HUES48 (cell line): ENCODE measurements around the gene CLCA1.
A peak's percentile ranks its signal among the peaks of the same experiment; 100 is the strongest.
"Not testable (repeated sequence)": the region's sequence is repeated elsewhere in the genome, so short reads cannot be mapped to it uniquely, and the experiment has no call there.

Experiments used
- H3K27ac ChIP-seq: one replicate; pipeline ENCODE4 v1.7.0; 2013; ENCODE audit warnings: low read depth, low read length, inconsistent platforms
- H3K27me3 ChIP-seq: 2 replicates; pipeline ENCODE4 v1.6.1; 2013; ENCODE audit warnings: mild to moderate bottlenecking, low read length; ENCODE audit not compliant: control insufficient read depth, insufficient read depth
- H3K36me3 ChIP-seq: 2 replicates; pipeline ENCODE4 v1.6.1; 2013; ENCODE audit warnings: low read length; ENCODE audit not compliant: control insufficient read depth, insufficient read depth
- H3K4me1 ChIP-seq: 2 replicates; pipeline ENCODE4 v1.6.1; 2013; ENCODE audit warnings: mild to moderate bottlenecking, low read length; ENCODE audit not compliant: control insufficient read depth, insufficient read depth
- H3K4me3 ChIP-seq: 2 replicates; pipeline ENCODE4 v1.5.1; 2013; ENCODE audit warnings: mild to moderate bottlenecking, low read depth, low read length
- H3K9ac ChIP-seq: 2 replicates; pipeline ENCODE4 v1.6.1; 2013; ENCODE audit warnings: mild to moderate bottlenecking, low read depth, low read length, moderate library complexity
- H3K9me3 ChIP-seq: 2 replicates; pipeline ENCODE4 v1.6.1; 2013; ENCODE audit warnings: low read length; ENCODE audit not compliant: control insufficient read depth, insufficient read depth

The CLCA1 gene

DNA sequence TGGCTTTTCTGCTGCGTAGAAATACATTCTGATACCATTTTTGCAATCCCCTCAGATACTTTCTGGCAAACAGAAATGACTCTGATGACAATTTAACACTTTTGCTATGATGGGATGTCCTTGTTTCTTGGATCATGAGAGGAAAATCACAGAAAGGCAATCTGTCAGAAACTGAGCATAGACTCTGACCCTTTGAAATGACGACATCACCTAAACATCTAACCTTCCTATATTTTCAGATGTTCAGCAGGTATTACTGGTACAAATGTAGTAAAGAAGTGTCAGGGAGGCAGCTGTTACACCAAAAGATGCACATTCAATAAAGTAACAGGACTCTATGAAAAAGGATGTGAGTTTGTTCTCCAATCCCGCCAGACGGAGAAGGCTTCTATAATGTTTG, 13.2 kb downstream of the CLCA1 start:
- H3K9ac ChIP-seq, result no peak overlapping the region
- H3K9me3 ChIP-seq, result no peaks in the 10 kb centered on the region
- H3K4me1 ChIP-seq, result peaks cover 15% of the 10 kb centered on the region
- H3K4me3 ChIP-seq, result no peak overlapping the region
- H3K27ac ChIP-seq, result no peak overlapping the region
- H3K27me3 ChIP-seq, result no peaks in the 10 kb centered on the region
- no peaks in the 10 kb centered on the region for H3K36me3 ChIP-seq

DNA sequence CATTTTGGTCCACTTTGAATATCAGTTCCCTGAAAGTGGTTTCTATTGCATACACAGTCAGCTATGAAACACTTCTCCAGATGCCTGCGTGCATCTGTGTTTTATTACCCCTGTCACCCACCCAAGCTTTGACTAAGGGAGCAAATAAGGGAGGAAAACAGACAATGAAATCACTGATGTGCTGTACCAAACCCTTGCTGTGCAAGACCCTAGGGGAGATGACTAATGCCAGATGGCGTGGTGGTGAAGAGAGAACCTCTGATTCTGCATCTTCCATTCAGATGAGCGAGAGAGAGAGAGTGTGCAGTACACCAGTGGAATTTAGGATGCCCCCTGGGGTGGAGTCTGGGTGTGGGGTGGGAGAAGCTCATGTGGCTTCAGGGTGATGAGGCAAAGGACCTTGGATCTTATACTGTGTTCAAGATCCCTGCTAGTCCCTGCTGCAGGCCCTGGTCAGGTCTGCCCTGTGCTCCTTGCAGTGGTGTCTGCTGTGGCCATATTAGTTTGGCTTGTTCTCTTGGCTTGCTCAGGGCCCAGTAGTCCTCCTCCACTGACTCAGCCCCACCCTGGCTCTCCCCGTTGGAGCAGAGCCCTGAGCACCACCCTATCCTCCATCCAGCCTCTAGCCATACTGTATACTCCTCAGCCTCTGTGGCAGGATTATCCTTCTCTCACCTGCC, 18.5 kb downstream of the CLCA1 start:
- no peak overlapping the region for H3K9ac ChIP-seq

DNA sequence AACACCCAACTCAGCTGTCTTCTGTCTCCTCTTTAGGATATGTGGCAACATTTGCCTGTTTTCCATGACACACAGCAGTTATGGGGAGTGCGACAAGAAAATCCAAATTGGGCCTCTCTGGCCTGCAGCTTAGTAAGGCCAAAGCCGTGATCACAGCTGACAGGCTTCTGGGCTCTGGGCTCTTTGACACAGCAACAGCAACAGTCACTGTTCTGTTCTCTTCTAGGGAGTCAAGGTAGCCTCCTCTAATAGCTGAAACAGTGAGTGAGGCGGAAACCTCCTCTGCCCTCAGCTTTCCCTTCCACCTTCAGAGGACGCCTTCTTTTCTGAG, 19.0 kb downstream of the CLCA1 start:
- Histone ChIP-seq H3K27me3 (no peaks in the 10 kb centered on the region), H3K36me3 (no peaks in the 10 kb centered on the region), H3K4me1 (peaks cover 3% of the 10 kb centered on the region; the same call in 1 of the 2 replicates), H3K27ac (no peak overlapping the region), H3K4me3 (no peak overlapping the region), H3K9me3 (no peaks in the 10 kb centered on the region), H3K9ac (no peak overlapping the region)

More for the DNA sequence above, 18.5 kb downstream of the CLCA1 start:
- H3K4me1 ChIP-seq, result peaks cover 8% of the 10 kb centered on the region
- no peaks in the 10 kb centered on the region for H3K27me3 ChIP-seq
- no peak overlapping the region for H3K4me3 ChIP-seq
- H3K36me3 ChIP-seq, result no peaks in the 10 kb centered on the region
- no peak overlapping the region for H3K27ac ChIP-seq
- no peaks in the 10 kb centered on the region for H3K9me3 ChIP-seq

DNA sequence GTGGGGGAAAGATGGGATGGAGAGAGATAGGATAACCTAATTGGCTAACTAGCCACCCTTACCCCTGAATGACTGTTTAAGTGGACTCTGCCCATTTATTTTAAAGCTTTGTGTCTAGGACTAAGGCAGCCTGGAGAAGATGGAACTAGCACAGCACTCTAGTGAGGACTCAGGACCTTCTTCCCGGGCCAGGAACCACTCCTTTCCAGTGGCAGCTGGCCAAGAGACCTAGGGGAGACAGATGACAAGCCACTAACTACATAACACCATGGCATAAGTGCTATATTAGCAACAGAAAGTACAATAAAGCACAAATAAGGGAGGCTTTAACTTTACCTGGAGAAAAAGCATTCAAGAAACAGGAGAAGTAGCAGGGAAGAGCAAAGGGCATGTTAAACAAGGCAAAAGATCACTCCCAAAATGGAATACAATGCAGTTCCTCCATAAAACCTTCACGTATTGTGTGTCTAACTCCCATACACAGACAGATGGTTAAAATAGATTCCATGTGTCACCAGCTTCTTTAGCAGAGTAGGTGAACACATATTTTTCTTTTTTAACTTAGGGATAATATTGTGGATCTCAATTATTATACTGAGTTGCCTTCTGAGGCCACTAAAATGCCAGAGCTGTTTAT, 20.6 kb downstream of the CLCA1 start:
- H3K27ac ChIP-seq, result no peak overlapping the region
- H3K36me3 ChIP-seq, result no peaks in the 10 kb centered on the region
- H3K9me3 ChIP-seq, result no peaks in the 10 kb centered on the region
- H3K9ac ChIP-seq, result no peak overlapping the region
- no peak overlapping the region for H3K4me3 ChIP-seq
- no peaks in the 10 kb centered on the region for H3K27me3 ChIP-seq
- H3K4me1 ChIP-seq, result no peaks in the 10 kb centered on the region

DNA sequence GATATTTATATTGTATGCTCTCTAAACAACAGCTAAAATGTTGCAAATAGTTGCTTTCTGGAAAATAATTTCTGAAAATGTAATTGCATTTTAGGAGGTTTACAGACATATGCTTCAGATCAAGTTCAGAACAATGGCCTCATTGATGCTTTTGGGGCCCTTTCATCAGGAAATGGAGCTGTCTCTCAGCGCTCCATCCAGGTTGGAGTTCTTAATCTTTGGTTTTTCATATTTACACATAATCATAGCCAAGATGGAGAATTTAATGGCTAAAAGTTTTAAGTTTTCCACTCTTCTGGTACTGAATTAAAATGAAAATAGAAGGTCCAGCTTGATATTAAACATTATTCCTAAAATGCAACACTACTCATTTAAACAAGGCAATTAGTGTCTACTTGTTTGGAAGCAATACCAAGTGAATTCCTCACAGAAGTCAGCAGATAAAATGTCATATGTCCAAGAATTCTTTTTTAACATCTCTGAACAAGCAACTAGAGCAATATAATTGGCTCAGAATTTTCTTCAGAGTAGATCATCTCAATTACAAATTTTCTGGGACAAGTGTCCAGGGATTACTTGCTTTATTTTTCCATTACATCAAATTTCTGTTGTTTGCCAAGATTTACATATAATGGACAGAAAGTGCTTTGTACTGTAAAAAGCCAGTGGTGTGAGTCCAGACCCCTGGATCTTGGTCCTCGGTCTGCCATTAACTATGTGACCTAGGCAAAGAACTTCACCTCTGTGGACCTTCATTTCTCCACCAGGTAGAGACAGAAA, 22.6 kb downstream of the CLCA1 start:
- Histone ChIP-seq H3K36me3 (no peaks in the 10 kb centered on the region), H3K4me3 (no peak overlapping the region), H3K27me3 (no peaks in the 10 kb centered on the region), H3K27ac (no peak overlapping the region), H3K4me1 (no peaks in the 10 kb centered on the region), H3K9ac (no peak overlapping the region), H3K9me3 (no peaks in the 10 kb centered on the region)

DNA sequence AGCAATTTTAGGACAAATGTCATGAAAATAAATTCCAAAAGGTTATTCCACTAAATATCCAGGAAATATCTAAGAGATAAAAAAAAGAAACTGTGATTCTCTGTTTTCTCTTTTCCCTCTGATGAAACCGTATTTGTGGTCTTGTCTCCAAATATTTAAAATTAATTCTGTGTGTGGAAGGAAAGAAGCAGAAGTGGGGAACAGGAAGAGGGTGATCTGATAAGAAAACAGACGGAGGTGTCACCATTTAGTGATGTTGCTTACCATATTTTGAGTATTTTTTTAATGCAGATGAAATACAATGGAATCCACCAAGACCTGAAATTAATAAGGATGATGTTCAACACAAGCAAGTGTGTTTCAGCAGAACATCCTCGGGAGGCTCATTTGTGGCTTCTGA, 29.6 kb downstream of the CLCA1 start:
- no peak overlapping the region for H3K27ac ChIP-seq
- H3K9me3 ChIP-seq, result peaks cover 12% of the 10 kb centered on the region; the same call in 1 of the 2 replicates
- no peaks in the 10 kb centered on the region for H3K27me3 ChIP-seq
- peaks cover 15% of the 10 kb centered on the region for H3K4me1 ChIP-seq
- no peak overlapping the region for H3K9ac ChIP-seq
- H3K36me3 ChIP-seq, result no peaks in the 10 kb centered on the region
- no peak overlapping the region for H3K4me3 ChIP-seq

DNA sequence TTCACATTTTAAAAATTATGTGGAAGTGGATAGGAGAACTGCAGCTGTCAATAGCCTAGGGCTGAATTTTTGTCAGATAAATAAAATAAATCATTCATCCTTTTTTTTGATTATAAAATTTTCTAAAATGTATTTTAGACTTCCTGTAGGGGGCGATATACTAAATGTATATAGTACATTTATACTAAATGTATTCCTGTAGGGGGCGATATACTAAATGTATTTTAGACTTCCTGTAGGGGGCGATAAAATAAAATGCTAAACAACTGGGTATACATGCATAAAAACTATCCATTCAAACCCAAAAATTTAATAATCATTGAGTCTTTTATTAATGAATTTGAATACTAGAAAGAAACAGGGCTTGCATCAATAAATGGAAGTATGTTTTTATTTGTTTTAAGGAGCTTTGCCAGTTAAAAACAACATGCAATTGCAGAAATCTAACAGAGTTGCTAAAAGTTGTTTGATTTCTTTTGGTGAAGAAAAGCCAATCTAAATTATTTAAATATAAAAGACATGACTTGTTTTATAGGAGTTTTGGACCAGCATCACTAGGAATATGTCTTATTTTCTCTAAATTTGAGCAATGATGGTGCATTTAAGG, 31.4 kb downstream of the CLCA1 start:
- Histone ChIP-seq H3K36me3 (no peaks in the 10 kb centered on the region), H3K9me3 (peaks cover 12% of the 10 kb centered on the region; the same call in 1 of the 2 replicates), H3K4me3 (no peak overlapping the region), H3K27me3 (no peaks in the 10 kb centered on the region), H3K4me1 (peaks cover 33% of the 10 kb centered on the region), H3K9ac (no peak overlapping the region), H3K27ac (no peak overlapping the region)

DNA sequence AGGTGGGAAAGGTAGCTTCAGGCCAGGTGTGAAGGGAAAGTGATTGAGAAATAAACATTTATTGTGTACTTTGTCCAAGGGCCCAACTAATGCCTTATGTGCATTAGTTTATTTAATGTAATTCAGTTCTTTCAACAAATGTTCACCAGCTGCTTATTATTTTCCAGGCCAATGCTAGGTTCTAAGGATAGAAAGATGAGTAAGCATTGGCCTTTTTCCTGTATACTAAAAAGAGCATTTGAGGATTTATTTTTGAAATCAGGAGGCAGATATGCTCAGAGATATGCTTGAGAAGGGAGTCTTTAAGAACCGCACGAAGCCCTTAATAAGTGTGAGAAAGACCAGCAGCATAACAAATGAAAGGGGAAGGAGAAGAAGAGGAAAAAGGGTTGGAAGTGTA, 32.0 kb downstream of the CLCA1 start:
- Histone ChIP-seq H3K4me3 (no peak overlapping the region), H3K36me3 (no peaks in the 10 kb centered on the region), H3K4me1 (peaks cover 38% of the 10 kb centered on the region), H3K27ac (no peak overlapping the region), H3K9ac (no peak overlapping the region), H3K27me3 (no peaks in the 10 kb centered on the region), H3K9me3 (peaks cover 12% of the 10 kb centered on the region; the same call in 1 of the 2 replicates)

DNA sequence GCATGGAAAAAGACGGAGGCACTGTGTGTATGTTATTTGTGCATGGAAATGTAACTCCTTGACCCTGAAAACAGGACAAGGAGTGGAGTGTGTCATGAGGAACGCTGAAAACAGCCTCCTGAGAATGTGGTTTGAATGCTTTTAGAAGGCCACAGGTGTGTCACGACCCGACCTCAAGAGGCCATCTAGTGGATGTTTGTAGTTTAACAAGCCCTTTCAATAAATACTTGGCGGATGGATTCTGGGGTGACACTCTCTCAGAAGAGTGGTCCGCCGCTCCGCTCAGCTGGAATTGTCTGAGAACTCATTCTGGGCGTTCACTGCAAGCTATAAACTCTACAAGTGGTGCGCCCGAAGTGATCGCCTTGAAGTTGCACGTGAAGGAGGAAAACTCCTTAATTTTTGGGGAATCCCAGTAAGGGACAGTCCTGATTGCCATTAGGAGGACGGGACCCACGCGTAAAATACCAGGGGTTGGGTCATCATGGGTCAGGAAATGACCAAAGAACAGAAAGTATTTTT, 33.5 kb downstream of the CLCA1 start:
- peaks cover 12% of the 10 kb centered on the region; the same call in 1 of the 2 replicates for H3K9me3 ChIP-seq
- peak overlapping the region; percentile 64 for H3K4me3 ChIP-seq
- peak overlapping the region; percentile 88 for H3K27ac ChIP-seq
- peaks cover 38% of the 10 kb centered on the region for H3K4me1 ChIP-seq
- H3K9ac ChIP-seq, result peak overlapping the region; percentile 78
- not testable (repeated sequence) for H3K27me3 ChIP-seq, H3K36me3 ChIP-seq

DNA sequence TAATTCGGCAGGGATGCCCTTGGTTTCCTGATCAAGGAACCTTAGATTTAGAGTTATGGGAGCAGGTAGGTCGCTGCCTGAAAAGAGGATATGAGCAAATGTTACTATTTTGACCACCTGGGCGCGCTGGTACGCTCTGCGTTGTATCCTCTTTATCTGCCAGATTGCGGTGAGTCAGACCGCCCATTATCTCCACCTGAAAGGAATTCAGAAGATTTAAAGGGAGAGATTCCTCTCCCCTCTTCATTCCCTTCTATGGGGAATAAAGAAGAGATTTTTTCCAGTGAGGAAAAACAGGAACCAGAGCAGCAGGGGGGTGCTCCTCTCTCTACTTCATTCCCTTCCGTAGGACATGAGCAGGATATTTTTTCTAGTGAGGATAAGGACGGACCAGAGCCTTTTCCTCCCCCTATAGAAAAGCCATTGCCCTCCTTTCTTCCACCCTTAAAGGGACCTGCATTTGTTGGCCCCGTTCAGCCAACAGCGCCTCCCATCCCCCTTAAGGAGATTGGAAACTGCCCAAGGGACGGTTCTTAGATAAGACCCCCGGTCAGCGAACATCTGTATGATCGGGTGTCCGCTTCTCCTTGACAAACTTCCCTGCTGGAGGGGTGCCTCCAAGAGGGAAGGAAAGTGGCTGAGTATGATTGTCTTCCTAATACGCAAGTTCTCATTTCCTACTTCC, 34.1 kb downstream of the CLCA1 start:
- H3K9ac ChIP-seq, result peak overlapping the region; percentile 78
- H3K4me1 ChIP-seq, result peaks cover 43% of the 10 kb centered on the region
- peak overlapping the region; percentile 98 for H3K27ac ChIP-seq
- H3K9me3 ChIP-seq, result peaks cover 12% of the 10 kb centered on the region; the same call in 1 of the 2 replicates
- no peaks in the 10 kb centered on the region for H3K36me3 ChIP-seq
- H3K27me3 ChIP-seq, result no peaks in the 10 kb centered on the region
- H3K4me3 ChIP-seq, result peak overlapping the region; percentile 64
